SHP77 treated with DMSO at 0.1 percent for 48 hours (cell line): Measurements from ENCODE around the gene SPNS2.

Experiments
- DNase-seq: peaks from one replicate; lab custom pipeline; 2025; lab: John Stamatoyannopoulos, UW

The SPNS2 gene

GRCh38 chr17:4520060-4520893 lies 21.6 kb downstream of the SPNS2 start:
- DNase-seq: no peak

- DNase-seq: no peak
Observed at GRCh38 chr17:4520894-4521600, 22.4 kb downstream of the SPNS2 start.

GRCh38 chr17:4522661-4523060 lies 24.0 kb downstream of the SPNS2 start:
- DNase-seq: no peak

- no peak for DNase-seq
Observed at GRCh38 chr17:4523946-4524345, 25.3 kb downstream of the SPNS2 start.

- DNase-seq: no peak
Observed at GRCh38 chr17:4525691-4526397, 27.2 kb downstream of the SPNS2 start.

GRCh38 chr17:4527134-4527533 lies 28.5 kb downstream of the SPNS2 start:
- DNase-seq: no peak

- DNase-seq: no peak
Observed at GRCh38 chr17:4527566-4528125, 29.0 kb downstream of the SPNS2 start.

- no peak for DNase-seq
Observed at GRCh38 chr17:4529533-4530152, 31.0 kb downstream of the SPNS2 start.

- DNase-seq: no peak
Observed at GRCh38 chr17:4530799-4531730, 32.4 kb downstream of the SPNS2 start.

- no peak for DNase-seq
Observed at GRCh38 chr17:4531988-4532736, 33.5 kb downstream of the SPNS2 start.

- DNase-seq: no peak
Observed at GRCh38 chr17:4532860-4533522, 34.3 kb downstream of the SPNS2 start.

- DNase-seq: no peak
Observed at GRCh38 chr17:4533523-4534504, 35.1 kb downstream of the SPNS2 start.

GRCh38 chr17:4534515-4534914 lies 35.8 kb downstream of the SPNS2 start:
- DNase-seq: no peak

- no peak for DNase-seq
Observed at GRCh38 chr17:4534928-4535666, 36.4 kb downstream of the SPNS2 start.

- no peak for DNase-seq
Observed at GRCh38 chr17:4535667-4536258, 37.1 kb downstream of the SPNS2 start.

GRCh38 chr17:4536259-4536741 lies 37.6 kb downstream of the SPNS2 start:
- DNase-seq: no peak
